HL-60/S4 (cell line): Measurements from ENCODE around the gene PBX4.

ENCODE experiments used
- in situ Hi-C: fragments of 300-500 bp; cut with MboI; formaldehyde crosslinking; loops from 2 replicates; pipeline ENCODE4 v1.14.3; 2022; ENCODE audit warnings: low sequenced_read_pairs

Gene PBX4

GRCh38 chr19:19544257-19544953, 74.1 kb downstream of the PBX4 start:
- in situ Hi-C loops = loop anchor here (25.0 kb wide), 2 partner anchors 393 to 718 kb away; no protein-coding TSS in a partner anchor

- in situ Hi-C loops = loop anchor here (25.0 kb wide), 2 partner anchors 394 to 719 kb away; no protein-coding TSS in a partner anchor
Observed at GRCh38 chr19:19543640-19544039, 74.8 kb downstream of the PBX4 start.

GRCh38 chr19:19543101-19543500, 75.4 kb downstream of the PBX4 start:
- in situ Hi-C loops = loop anchor here (25.0 kb wide), 2 partner anchors 394 to 719 kb away; no protein-coding TSS in a partner anchor

GRCh38 chr19:19542507-19542906, 76.0 kb downstream of the PBX4 start:
- in situ Hi-C loops = loop anchor here (25.0 kb wide), 2 partner anchors 395 to 720 kb away; no protein-coding TSS in a partner anchor

- in situ Hi-C loops = loop anchor here (25.0 kb wide), 2 partner anchors 396 to 721 kb away; no protein-coding TSS in a partner anchor
Observed at GRCh38 chr19:19541616-19542015, 76.9 kb downstream of the PBX4 start.

GRCh38 chr19:19540715-19541515, 77.6 kb downstream of the PBX4 start:
- in situ Hi-C loops = loop anchor here (25.0 kb wide), 2 partner anchors 396 to 721 kb away; no protein-coding TSS in a partner anchor

- in situ Hi-C loops = loop anchor here (25.0 kb wide), 2 partner anchors 397 to 722 kb away; no protein-coding TSS in a partner anchor
Observed at GRCh38 chr19:19540064-19540714, 78.3 kb downstream of the PBX4 start.

- in situ Hi-C loops = loop anchor here (25.0 kb wide), 2 partner anchors 398 to 723 kb away; no protein-coding TSS in a partner anchor
Observed at GRCh38 chr19:19539698-19540063, 78.8 kb downstream of the PBX4 start.

- in situ Hi-C loops = loop anchor here (25.0 kb wide), 2 partner anchors 399 to 724 kb away; no protein-coding TSS in a partner anchor
Observed at GRCh38 chr19:19538785-19539166, 79.7 kb downstream of the PBX4 start.

GRCh38 chr19:19538061-19538784, 80.3 kb downstream of the PBX4 start, which contains the start of gene CILP2:
TSS of gene CILP2 (plus strand) at chr19:19538265. CDS start at chr19:19538350, 85 bp downstream.
- in situ Hi-C loops = loop anchor here (25.0 kb wide), 2 partner anchors 399 to 724 kb away; no protein-coding TSS in a partner anchor

- in situ Hi-C loops = loop anchor here (25.0 kb wide), 2 partner anchors 400 to 725 kb away; no protein-coding TSS in a partner anchor
Observed at GRCh38 chr19:19537075-19538048, 81.1 kb downstream of the PBX4 start.

GRCh38 chr19:19535311-19536191, 82.9 kb downstream of the PBX4 start:
- in situ Hi-C loops = loop anchor here (25.0 kb wide), 2 partner anchors 402 to 727 kb away; no protein-coding TSS in a partner anchor

GRCh38 chr19:19534556-19535265, 83.8 kb downstream of the PBX4 start:
- in situ Hi-C loops = loop anchor here (25.0 kb wide), 2 partner anchors 403 to 728 kb away; no protein-coding TSS in a partner anchor

GRCh38 chr19:19533841-19534240, 84.6 kb downstream of the PBX4 start:
- in situ Hi-C loops = loop anchor here (25.0 kb wide), 2 partner anchors 403 to 728 kb away; no protein-coding TSS in a partner anchor

GRCh38 chr19:19532806-19533701, 85.4 kb downstream of the PBX4 start:
- in situ Hi-C loops = loop anchor here (25.0 kb wide), 2 partner anchors 404 to 729 kb away; no protein-coding TSS in a partner anchor
